Nephron progenitor cell (in vitro differentiated cells): Measurements from ENCODE around the gene SCNN1G.

Source experiments
- DNase-seq: peaks from one replicate; pipeline ENCODE4 v3.0.0; 2021
- H3K27ac Mint-ChIP-seq: 2 replicates; pipeline ENCODE4 v1.8.0; 2021; ENCODE audit warnings: mild to moderate bottlenecking, moderate library complexity, mixed read lengths
- H3K27me3 Mint-ChIP-seq: 2 replicates; pipeline ENCODE4 v1.8.0; 2021; ENCODE audit warnings: mild to moderate bottlenecking, low read depth, mixed read lengths; ENCODE audit not compliant: poor library complexity
- H3K36me3 Mint-ChIP-seq: 2 replicates; pipeline ENCODE4 v1.8.0; 2021; ENCODE audit warnings: low read depth, mixed read lengths
- H3K4me1 Mint-ChIP-seq: 2 replicates; pipeline ENCODE4 v1.8.0; 2021; ENCODE audit warnings: mixed read lengths
- H3K4me3 Mint-ChIP-seq: 2 replicates; pipeline ENCODE4 v1.8.0; 2021; ENCODE audit warnings: mild to moderate bottlenecking, moderate library complexity, mixed read lengths
- H3K9me3 Mint-ChIP-seq: 2 replicates; pipeline ENCODE4 v1.8.0; 2021; ENCODE audit warnings: mild to moderate bottlenecking, moderate library complexity, mixed read lengths
- CTCF ChIP-seq: fragments of 200-600 bp; sonication (generic); IDR thresholded peaks from 2 replicates; pipeline ENCODE4 v1.5.0; 2021; ENCODE audit warnings: antibody characterized with exemption

Gene SCNN1G

GRCh38 chr16:23182206-23182678 lies 303 bp upstream of the SCNN1G start:
- Mint-ChIP-seq H3K27me3 (peaks cover 85% of the 10 kb centered on the region), H3K27ac (no peak overlapping the region), H3K36me3 (no peaks in the 10 kb centered on the region), H3K4me1 (peaks cover 5% of the 10 kb centered on the region), H3K9me3 (no peaks in the 10 kb centered on the region), H3K4me3 (peak overlapping the region; percentile 63)
- DNase-seq = peak; percentile 81
- TF ChIP-seq CTCF = peak; percentile 80

- Mint-ChIP-seq H3K27ac (no peak overlapping the region), H3K27me3 (peaks cover 88% of the 10 kb centered on the region), H3K9me3 (no peaks in the 10 kb centered on the region), H3K4me3 (peak overlapping the region; percentile 42), H3K4me1 (peaks cover 5% of the 10 kb centered on the region), H3K36me3 (no peaks in the 10 kb centered on the region)
- no peak for TF ChIP-seq CTCF
- no peak for DNase-seq
Observed at GRCh38 chr16:23183543-23183862, 958 bp downstream of the SCNN1G start.

- H3K4me1 Mint-ChIP-seq = peaks cover 5% of the 10 kb centered on the region
- no peak for TF ChIP-seq CTCF
- no peaks in the 10 kb centered on the region for H3K9me3 Mint-ChIP-seq
- no peaks in the 10 kb centered on the region for H3K36me3 Mint-ChIP-seq
- peaks cover 94% of the 10 kb centered on the region for H3K27me3 Mint-ChIP-seq
- no peak overlapping the region for H3K4me3 Mint-ChIP-seq
- no peak overlapping the region for H3K27ac Mint-ChIP-seq
- DNase-seq = no peak
Observed at GRCh38 chr16:23185656-23186055, 3.1 kb downstream of the SCNN1G start.

GRCh38 chr16:23186171-23186570 lies 3.6 kb downstream of the SCNN1G start:
- Mint-ChIP-seq H3K27me3 (peaks cover 91% of the 10 kb centered on the region), H3K36me3 (no peaks in the 10 kb centered on the region), H3K9me3 (no peaks in the 10 kb centered on the region), H3K4me3 (no peak overlapping the region), H3K4me1 (peaks cover 5% of the 10 kb centered on the region), H3K27ac (no peak overlapping the region)
- no peak for DNase-seq
- TF ChIP-seq CTCF = no peak

GRCh38 chr16:23187341-23187740 lies 4.8 kb downstream of the SCNN1G start:
- Mint-ChIP-seq H3K4me3 (no peak overlapping the region), H3K9me3 (no peaks in the 10 kb centered on the region), H3K27ac (no peak overlapping the region), H3K36me3 (no peaks in the 10 kb centered on the region), H3K4me1 (peaks cover 5% of the 10 kb centered on the region), H3K27me3 (peaks cover 82% of the 10 kb centered on the region)
- TF ChIP-seq CTCF = no peak
- no peak for DNase-seq

GRCh38 chr16:23188911-23189310 lies 6.4 kb downstream of the SCNN1G start:
- no peaks in the 10 kb centered on the region for H3K9me3 Mint-ChIP-seq

More at GRCh38 chr16:23188911-23189310, 6.4 kb downstream of the SCNN1G start:
- no peak for TF ChIP-seq CTCF
- Mint-ChIP-seq H3K27ac (no peak overlapping the region), H3K36me3 (no peaks in the 10 kb centered on the region), H3K4me1 (no peaks in the 10 kb centered on the region), H3K4me3 (no peak overlapping the region), H3K27me3 (peaks cover 78% of the 10 kb centered on the region)
- no peak for DNase-seq
